Loucy (cell line): Measurements from ENCODE around the gene CXCL14.

Experiments used
- H2AFZ ChIP-seq: fragments of 200-600 bp; sonication (generic); 2 replicates; pipeline ENCODE4 v1.6.0; 2016; ENCODE audit warnings: antibody characterized with exemption, mild to moderate bottlenecking, low read length, moderate library complexity
- H3F3A ChIP-seq: fragments of 200-600 bp; 2 replicates; pipeline ENCODE4 v1.6.0; 2016; ENCODE audit warnings: antibody characterized with exemption, low read depth, mild to moderate bottlenecking
- H3K27me3 ChIP-seq: fragments of 200-600 bp; sonication (generic); 2 replicates; pipeline ENCODE4 v1.6.1; 2014; ENCODE audit warnings: low read length, mild to moderate bottlenecking; ENCODE audit not compliant: insufficient read depth, poor library complexity, severe bottlenecking
- H3K36me3 ChIP-seq: fragments of 200-600 bp; sonication (generic); 2 replicates; pipeline ENCODE4 v1.6.1; 2016; ENCODE audit warnings: low read length; ENCODE audit not compliant: insufficient read depth
- H3K4me1 ChIP-seq: fragments of 200-600 bp; sonication (generic); 2 replicates; pipeline ENCODE4 v1.5.1; 2014; ENCODE audit warnings: low read length, mild to moderate bottlenecking; ENCODE audit not compliant: insufficient read depth, poor library complexity, severe bottlenecking
- H3K4me2 ChIP-seq: fragments of 200-600 bp; sonication (generic); 2 replicates; pipeline ENCODE4 v1.6.0; 2014; ENCODE audit warnings: antibody characterized with exemption, low read length, low read depth, mild to moderate bottlenecking; ENCODE audit not compliant: poor library complexity, severe bottlenecking
- H3K4me3 ChIP-seq: fragments of 200-600 bp; sonication (generic); 2 replicates; pipeline ENCODE4 v1.5.1; 2014; ENCODE audit warnings: low read length, mild to moderate bottlenecking, mixed read lengths; ENCODE audit not compliant: poor library complexity, severe bottlenecking
- H3K79me2 ChIP-seq: fragments of 200-600 bp; sonication (generic); 2 replicates; pipeline ENCODE4 v1.6.1; 2014; ENCODE audit warnings: low read length; ENCODE audit not compliant: insufficient read depth
- H3K9ac ChIP-seq: fragments of 200-600 bp; sonication (generic); 2 replicates; pipeline ENCODE4 v1.6.0; 2014; ENCODE audit warnings: mild to moderate bottlenecking, low read depth, low read length, moderate library complexity; ENCODE audit not compliant: poor library complexity, severe bottlenecking
- H3K9me2 ChIP-seq: fragments of 200-600 bp; sonication (generic); replicated peaks from 2 replicates; pipeline ENCODE4 v1.6.1; 2016; ENCODE audit warnings: low read depth, low read length, mixed read lengths
- H3K9me3 ChIP-seq: fragments of 200-600 bp; sonication (generic); 2 replicates; pipeline ENCODE4 v1.6.1; 2014; ENCODE audit warnings: mild to moderate bottlenecking, antibody characterized with exemption, low read length, low read depth; ENCODE audit not compliant: insufficient read depth
- H4K20me1 ChIP-seq: fragments of 200-600 bp; sonication (generic); 2 replicates; pipeline ENCODE4 v1.6.0; 2014; ENCODE audit warnings: antibody characterized with exemption, low read length, mild to moderate bottlenecking; ENCODE audit not compliant: insufficient read depth, poor library complexity, severe bottlenecking
- CTCF ChIP-seq: fragments of 200-600 bp; sonication (generic); conservative IDR thresholded peaks from 2 replicates; pipeline ENCODE4 v1.5.1; 2014; ENCODE audit warnings: mild to moderate bottlenecking, antibody characterized with exemption, low read length
- EZH2phosphoT487 ChIP-seq: fragments of 200-600 bp; IDR thresholded peaks from 2 replicates; pipeline ENCODE4 v1.6.1; 2018; ENCODE audit warnings: antibody characterized with exemption, mild to moderate bottlenecking, moderate library complexity, borderline replicate concordance

The CXCL14 gene

GRCh38 chr5:135578685-135579341 lies at the start of gene CXCL14:
TSS of gene CXCL14 (minus strand) at chr5:135578991. CDS start at chr5:135578778, 213 bp downstream.
- Histone ChIP-seq H3F3A (no peaks in the 10 kb centered on the region), H3K27me3 (no peaks in the 10 kb centered on the region), H3K36me3 (no peaks in the 10 kb centered on the region), H4K20me1 (no peaks in the 10 kb centered on the region), H2AFZ (no peak within 1 kb of the TSS), H3K4me2 (no peak within 1 kb of the TSS), H3K9ac (no peak within 1 kb of the TSS), H3K9me2 (no peaks in the 10 kb centered on the region), H3K4me1 (no peaks in the 10 kb centered on the region), H3K79me2 (no peaks in the 10 kb centered on the region), H3K4me3 (no peak within 1 kb of the TSS), H3K9me3 (no peaks in the 10 kb centered on the region)
- TF ChIP-seq CTCF (no peak), EZH2phosphoT487 (no peak)

GRCh38 chr5:135626636-135627035 lies 47.8 kb upstream of the CXCL14 start:
- Histone ChIP-seq H3F3A (no peaks in the 10 kb centered on the region), H4K20me1 (no peaks in the 10 kb centered on the region), H3K4me2 (no peak overlapping the region), H3K36me3 (no peaks in the 10 kb centered on the region), H3K4me3 (no peak overlapping the region), H3K9ac (no peak overlapping the region), H3K4me1 (no peaks in the 10 kb centered on the region), H3K9me3 (no peaks in the 10 kb centered on the region), H3K27me3 (no peaks in the 10 kb centered on the region), H3K9me2 (no peaks in the 10 kb centered on the region), H2AFZ (no peak overlapping the region), H3K79me2 (no peaks in the 10 kb centered on the region)
- TF ChIP-seq EZH2phosphoT487 (no peak), CTCF (no peak)

GRCh38 chr5:135625961-135626360 lies 47.2 kb upstream of the CXCL14 start:
- no peaks in the 10 kb centered on the region for H3K79me2 ChIP-seq
- no peaks in the 10 kb centered on the region for H3K9me2 ChIP-seq
- H2AFZ ChIP-seq: no peak overlapping the region
- H4K20me1 ChIP-seq: no peaks in the 10 kb centered on the region
- H3K9me3 ChIP-seq: no peaks in the 10 kb centered on the region
- no peaks in the 10 kb centered on the region for H3K27me3 ChIP-seq
- H3K4me2 ChIP-seq: no peak overlapping the region
- no peaks in the 10 kb centered on the region for H3K36me3 ChIP-seq
- no peaks in the 10 kb centered on the region for H3F3A ChIP-seq
- H3K4me3 ChIP-seq: no peak overlapping the region
- TF ChIP-seq EZH2phosphoT487 (no peak), CTCF (no peak)
- no peak overlapping the region for H3K9ac ChIP-seq
- no peaks in the 10 kb centered on the region for H3K4me1 ChIP-seq
